Measurements from ENCODE around the gene PCNX2. TPM values are rescaled to one million over a fixed set of nuclear protein-coding genes. Genes with fewer than 3 reads are reported as not detected.

PCNX2 gene
- polyA plus RNA-seq, 1 donor (not counting 4 experiments of a cell fraction or from before 2014, with no cell fraction given) = 18.0 TPM

DNA sequence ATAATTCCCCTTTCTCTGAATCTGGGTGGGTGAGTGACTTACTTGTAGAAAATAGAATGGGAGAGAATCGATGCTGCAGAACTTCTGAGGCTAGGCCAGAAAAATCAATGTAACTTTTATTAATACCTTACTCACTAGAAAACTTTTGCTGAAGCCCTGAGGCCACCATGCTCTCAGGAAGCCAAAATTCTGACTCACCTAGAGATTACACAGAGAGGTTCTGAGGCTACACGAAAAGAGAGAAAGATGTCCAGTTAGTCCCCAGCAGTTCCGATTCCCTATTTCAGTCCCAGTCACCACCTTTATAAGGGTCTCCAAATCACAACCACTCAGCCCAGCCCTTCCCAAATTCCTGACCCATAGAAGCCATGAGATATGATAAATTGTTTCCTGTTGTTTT lies 210.0 kb downstream of the PCNX2 start:
- H3K4me1 ChIP-seq (ENCODE audit: control insufficient read depth, extremely low read depth, insufficient read depth, low read length) = peaks cover 23% of the 10 kb centered on the region

DNA sequence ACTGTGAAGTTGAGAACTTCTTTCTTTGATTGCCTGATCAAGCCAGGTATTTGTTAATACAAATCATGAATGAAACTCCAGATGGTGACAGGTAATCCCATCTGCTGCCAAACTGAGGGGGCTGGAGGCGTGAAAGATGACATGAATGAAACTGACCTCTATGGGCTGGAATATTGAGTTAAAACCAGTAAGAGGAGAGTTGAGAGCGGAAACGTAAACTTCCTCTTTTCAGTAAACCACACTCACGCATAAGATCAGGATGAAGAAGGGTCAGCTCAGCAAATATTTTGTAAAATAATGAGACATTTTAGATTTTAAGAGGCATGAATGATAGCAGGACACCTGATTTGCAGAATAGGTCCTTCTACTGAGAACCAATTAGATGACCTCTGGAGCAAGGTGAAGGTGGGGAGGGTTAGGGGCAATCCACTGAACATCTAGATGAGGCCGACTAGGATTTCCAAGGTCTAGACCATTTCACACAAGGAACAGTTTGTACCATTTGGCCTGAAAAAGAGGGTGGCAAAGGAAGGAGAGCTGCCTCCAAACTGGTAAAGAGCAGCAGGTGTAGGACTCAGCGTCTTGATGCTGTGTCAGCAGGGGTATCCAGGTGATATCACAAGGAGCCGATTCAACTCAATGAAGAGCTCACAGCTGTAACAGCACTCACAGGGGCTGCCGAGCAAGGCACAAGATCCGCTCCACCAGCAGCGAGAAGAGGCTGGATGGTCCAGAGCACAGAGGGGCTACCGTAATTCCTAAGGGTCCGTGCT lies 212.6 kb downstream of the PCNX2 start:
- H2AFZ ChIP-seq (ENCODE audit: control insufficient read depth, low read length) = no peak overlapping the region
- H3K4me1 ChIP-seq (ENCODE audit: control insufficient read depth, extremely low read depth, insufficient read depth, low read length) = peaks cover 21% of the 10 kb centered on the region
- H3K4me2 ChIP-seq (ENCODE audit: control insufficient read depth, extremely low read depth, insufficient read depth, low read depth, low read length) = no peak overlapping the region
- no peaks in the 10 kb centered on the region for H3K9me1 ChIP-seq (ENCODE audit: control insufficient read depth, extremely low read depth, insufficient read depth, low read length)
- FAIRE-seq (no peak), DNase-seq (ENCODE audit: low read depth, low spot score) (no peak)
- dilution Hi-C loops (cut with MboI; ENCODE audit: extremely low pct_ligation_motif_present, low sequenced_read_pairs) = no loop called here
- H3K36me3 ChIP-seq (ENCODE audit: control insufficient read depth in 2 of 2, extremely low read depth in 1 of 2, insufficient read depth in 2 of 2, low read length in 2 of 2) = peaks cover 1 to 9% of the 10 kb centered on the region in 2 experiments
- no peaks in the 10 kb centered on the region for H3K27me3 ChIP-seq (ENCODE audit: control insufficient read depth, extremely low read depth, insufficient read depth, low read length)
- no peaks in the 10 kb centered on the region for H3K79me2 ChIP-seq (ENCODE audit: control insufficient read depth, insufficient read depth, low read length)
- no peaks in the 10 kb centered on the region for H4K20me1 ChIP-seq (ENCODE audit: control insufficient read depth, extremely low read depth, insufficient read depth, low read length)
- no peaks in the 10 kb centered on the region for H3K9me3 ChIP-seq (ENCODE audit: control insufficient read depth, low read depth, low read length)
- no peak overlapping the region for H3K9ac ChIP-seq (ENCODE audit: control insufficient read depth, extremely low read depth, insufficient read depth, low read length)
- H3K4me3 ChIP-seq (ENCODE audit: control insufficient read depth in 2 of 3, extremely low read depth in 1 of 3, insufficient read depth in 2 of 3, low read depth in 1 of 3, low read length in 3 of 3) = no peak overlapping the region
- TF ChIP-seq EZH2 (IDR thresholded peaks at IDR 0.05; ENCODE audit: low read length) = no peak
- TF ChIP-seq, protein P1, sequence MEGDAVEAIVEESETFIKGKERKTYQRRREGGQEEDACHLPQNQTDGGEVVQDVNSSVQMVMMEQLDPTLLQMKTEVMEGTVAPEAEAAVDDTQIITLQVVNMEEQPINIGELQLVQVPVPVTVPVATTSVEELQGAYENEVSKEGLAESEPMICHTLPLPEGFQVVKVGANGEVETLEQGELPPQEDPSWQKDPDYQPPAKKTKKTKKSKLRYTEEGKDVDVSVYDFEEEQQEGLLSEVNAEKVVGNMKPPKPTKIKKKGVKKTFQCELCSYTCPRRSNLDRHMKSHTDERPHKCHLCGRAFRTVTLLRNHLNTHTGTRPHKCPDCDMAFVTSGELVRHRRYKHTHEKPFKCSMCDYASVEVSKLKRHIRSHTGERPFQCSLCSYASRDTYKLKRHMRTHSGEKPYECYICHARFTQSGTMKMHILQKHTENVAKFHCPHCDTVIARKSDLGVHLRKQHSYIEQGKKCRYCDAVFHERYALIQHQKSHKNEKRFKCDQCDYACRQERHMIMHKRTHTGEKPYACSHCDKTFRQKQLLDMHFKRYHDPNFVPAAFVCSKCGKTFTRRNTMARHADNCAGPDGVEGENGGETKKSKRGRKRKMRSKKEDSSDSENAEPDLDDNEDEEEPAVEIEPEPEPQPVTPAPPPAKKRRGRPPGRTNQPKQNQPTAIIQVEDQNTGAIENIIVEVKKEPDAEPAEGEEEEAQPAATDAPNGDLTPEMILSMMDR (optimal IDR thresholded peaks at IDR 0.05 in 1 of 3, IDR thresholded peaks at IDR 0.05 in 1 of 3, conservative IDR thresholded peaks at IDR 0.05 in 1 of 3; ENCODE audit: extremely low read depth in 1 of 3, insufficient read depth in 2 of 3, low read length in 3 of 3) = no peak
- no peak overlapping the region for H3K27ac ChIP-seq (ENCODE audit: control insufficient read depth, insufficient read depth, low read length)

More for the DNA sequence above, 210.0 kb downstream of the PCNX2 start:
- H3K27ac ChIP-seq (ENCODE audit: control insufficient read depth, insufficient read depth, low read length) = peak overlapping the region; percentile 56
- H3K4me3 ChIP-seq (ENCODE audit: control insufficient read depth in 2 of 3, extremely low read depth in 1 of 3, insufficient read depth in 2 of 3, low read depth in 1 of 3, low read length in 3 of 3) = no peak overlapping the region
- no peaks in the 10 kb centered on the region for H3K79me2 ChIP-seq (ENCODE audit: control insufficient read depth, insufficient read depth, low read length)
- TF ChIP-seq, protein P1 (optimal IDR thresholded peaks at IDR 0.05 in 1 of 3, IDR thresholded peaks at IDR 0.05 in 1 of 3, conservative IDR thresholded peaks at IDR 0.05 in 1 of 3; ENCODE audit: extremely low read depth in 1 of 3, insufficient read depth in 2 of 3, low read length in 3 of 3) = no peak
- no peak for TF ChIP-seq EZH2 (IDR thresholded peaks at IDR 0.05; ENCODE audit: low read length)
- H3K27me3 ChIP-seq (ENCODE audit: control insufficient read depth, extremely low read depth, insufficient read depth, low read length) = no peaks in the 10 kb centered on the region
- H4K20me1 ChIP-seq (ENCODE audit: control insufficient read depth, extremely low read depth, insufficient read depth, low read length) = no peaks in the 10 kb centered on the region
- dilution Hi-C loops (cut with MboI; ENCODE audit: extremely low pct_ligation_motif_present, low sequenced_read_pairs) = no loop called here
- peaks cover 4 to 12% of the 10 kb centered on the region in 2 experiments for H3K36me3 ChIP-seq (ENCODE audit: control insufficient read depth in 2 of 2, extremely low read depth in 1 of 2, insufficient read depth in 2 of 2, low read length in 2 of 2)
- no peak overlapping the region for H2AFZ ChIP-seq (ENCODE audit: control insufficient read depth, low read length)
- H3K9me1 ChIP-seq (ENCODE audit: control insufficient read depth, extremely low read depth, insufficient read depth, low read length) = no peaks in the 10 kb centered on the region
- peak overlapping the region; percentile 70 for H3K4me2 ChIP-seq (ENCODE audit: control insufficient read depth, extremely low read depth, insufficient read depth, low read depth, low read length)
- DNase-seq (ENCODE audit: low read depth, low spot score) (no peak), FAIRE-seq (peak; percentile 94)
- no peak overlapping the region for H3K9ac ChIP-seq (ENCODE audit: control insufficient read depth, extremely low read depth, insufficient read depth, low read length)
- H3K9me3 ChIP-seq (ENCODE audit: control insufficient read depth, low read depth, low read length) = no peaks in the 10 kb centered on the region
